Measurements from ENCODE around the gene UNC5B.
"Not testable (repeated sequence)": the region's sequence is repeated elsewhere in the genome, so short reads cannot be mapped to it uniquely, and the experiment has no call there.

UNC5B gene

DNA sequence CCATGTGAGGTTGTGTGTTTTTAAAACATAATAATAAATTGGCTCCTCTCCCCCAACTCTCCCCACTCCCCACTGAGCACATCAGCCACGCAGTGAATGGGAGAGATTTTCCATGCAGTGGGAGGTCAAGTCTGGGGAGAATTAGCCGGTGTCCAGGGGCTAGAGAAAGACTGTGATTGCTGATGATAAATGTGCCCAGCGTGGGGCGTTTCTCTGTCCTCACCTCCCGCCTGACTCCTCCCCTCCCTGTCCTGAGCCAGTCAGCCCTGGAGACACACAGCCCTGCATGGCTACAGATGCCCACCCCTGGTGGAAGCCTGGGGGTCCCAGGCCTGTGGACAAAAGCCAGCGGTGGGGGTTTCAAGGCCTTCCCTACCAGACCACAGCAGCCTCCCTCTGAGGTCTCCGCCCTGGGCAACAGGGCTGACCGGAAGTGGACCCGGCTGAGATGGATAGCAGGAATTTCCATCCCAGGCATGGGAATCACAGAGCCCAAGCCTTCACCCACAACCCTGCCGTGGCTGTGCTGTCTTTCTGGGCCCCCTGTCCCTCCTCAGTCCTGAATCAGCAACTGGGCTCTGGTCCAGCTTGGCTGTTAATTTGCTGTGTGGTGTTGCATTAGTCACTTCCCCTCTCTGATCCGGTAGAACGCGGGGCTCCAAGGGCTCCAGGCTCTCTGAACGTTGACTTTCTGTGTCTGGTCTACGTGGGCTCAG, 59.8 kb downstream of the UNC5B start:
- H3K27ac ChIP-seq = no peak overlapping the region
- TF ChIP-seq, protein P1, sequence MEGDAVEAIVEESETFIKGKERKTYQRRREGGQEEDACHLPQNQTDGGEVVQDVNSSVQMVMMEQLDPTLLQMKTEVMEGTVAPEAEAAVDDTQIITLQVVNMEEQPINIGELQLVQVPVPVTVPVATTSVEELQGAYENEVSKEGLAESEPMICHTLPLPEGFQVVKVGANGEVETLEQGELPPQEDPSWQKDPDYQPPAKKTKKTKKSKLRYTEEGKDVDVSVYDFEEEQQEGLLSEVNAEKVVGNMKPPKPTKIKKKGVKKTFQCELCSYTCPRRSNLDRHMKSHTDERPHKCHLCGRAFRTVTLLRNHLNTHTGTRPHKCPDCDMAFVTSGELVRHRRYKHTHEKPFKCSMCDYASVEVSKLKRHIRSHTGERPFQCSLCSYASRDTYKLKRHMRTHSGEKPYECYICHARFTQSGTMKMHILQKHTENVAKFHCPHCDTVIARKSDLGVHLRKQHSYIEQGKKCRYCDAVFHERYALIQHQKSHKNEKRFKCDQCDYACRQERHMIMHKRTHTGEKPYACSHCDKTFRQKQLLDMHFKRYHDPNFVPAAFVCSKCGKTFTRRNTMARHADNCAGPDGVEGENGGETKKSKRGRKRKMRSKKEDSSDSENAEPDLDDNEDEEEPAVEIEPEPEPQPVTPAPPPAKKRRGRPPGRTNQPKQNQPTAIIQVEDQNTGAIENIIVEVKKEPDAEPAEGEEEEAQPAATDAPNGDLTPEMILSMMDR (conservative IDR thresholded peaks at IDR 0.05) = no peak

DNA sequence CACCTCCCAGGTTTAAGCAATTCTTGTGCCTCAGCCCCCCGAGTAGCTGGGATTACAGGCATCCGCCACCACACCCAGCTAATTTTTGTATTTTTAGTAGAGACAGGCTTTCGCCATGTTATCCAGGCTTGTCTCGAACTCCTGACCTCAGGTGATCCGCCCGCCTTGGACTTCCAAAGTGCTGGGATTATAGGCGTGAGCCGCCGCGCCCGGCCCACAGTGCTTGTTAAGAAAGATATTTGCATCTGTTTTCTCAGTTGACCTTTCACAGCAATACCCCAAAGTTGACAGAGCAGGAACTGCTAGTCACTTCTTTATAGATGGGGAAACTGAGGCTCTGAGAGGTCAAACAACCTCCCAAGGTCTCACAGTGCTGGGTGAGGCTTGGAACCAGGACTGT, 60.6 kb downstream of the UNC5B start:
- H3K27ac ChIP-seq = not testable (repeated sequence)

DNA sequence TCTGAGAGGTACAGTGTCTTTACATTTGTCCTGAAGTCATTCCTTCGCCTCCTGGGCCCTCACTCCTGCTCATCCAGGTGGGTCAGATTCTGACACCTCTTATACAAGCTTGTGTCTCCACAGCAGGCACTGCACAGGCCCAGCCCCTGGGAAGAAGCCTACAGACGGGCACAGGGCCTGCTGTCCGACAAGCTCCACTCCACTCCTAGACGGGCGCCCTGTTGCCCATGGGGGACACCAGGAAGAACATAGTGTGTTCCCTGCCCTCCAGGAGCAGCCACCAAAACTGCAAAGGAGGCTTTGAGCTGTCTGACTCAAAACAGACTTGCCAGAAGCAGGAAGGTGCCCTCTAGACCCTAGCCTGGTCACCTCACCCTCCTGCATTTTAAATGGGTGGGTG, 61.1 kb downstream of the UNC5B start:
- TF ChIP-seq, protein P1 (conservative IDR thresholded peaks at IDR 0.05) = no peak
- H3K27ac ChIP-seq = no peak overlapping the region

DNA sequence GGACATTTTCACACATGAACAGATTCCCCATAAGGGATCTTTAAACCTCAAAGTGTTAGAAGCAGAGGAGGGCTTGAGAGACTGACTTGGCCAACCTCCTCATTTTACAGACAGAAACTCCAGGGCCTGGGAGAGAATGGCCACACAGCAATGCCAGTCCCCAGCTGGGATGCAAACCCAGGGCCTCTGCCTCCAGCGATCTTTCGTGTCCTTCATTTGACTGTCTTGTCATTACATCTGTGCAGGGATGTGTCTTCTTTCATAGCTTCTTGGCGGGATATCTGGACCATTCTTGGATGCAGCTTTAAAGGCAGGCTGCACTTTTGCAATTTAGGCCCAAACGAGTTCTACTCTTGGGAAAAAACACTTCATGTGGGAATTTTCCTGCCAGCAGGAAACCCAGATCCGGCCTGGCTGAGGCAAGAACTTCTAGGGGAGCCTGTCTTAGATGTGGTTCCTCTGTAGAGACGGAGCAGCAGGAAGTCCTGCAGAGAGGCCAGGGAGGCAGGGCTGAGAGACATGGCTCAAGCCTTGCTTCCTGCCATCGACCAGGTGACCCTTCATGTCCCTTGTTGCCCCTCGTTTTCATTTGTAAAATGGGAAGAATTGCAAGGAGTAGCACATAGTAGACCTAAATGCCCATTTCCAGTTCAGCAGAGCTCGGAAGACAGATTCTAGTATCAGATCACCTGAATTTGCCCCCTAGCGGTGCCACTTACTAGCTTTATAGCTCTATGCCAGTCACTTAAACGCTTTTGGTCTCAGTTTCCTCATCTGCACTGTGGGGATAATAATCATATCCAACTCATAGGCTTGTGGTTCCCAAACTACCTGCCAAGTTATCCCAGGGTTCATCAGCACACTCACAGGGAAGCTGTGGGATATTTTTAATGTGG, 62.8 kb downstream of the UNC5B start:
- H3K27ac ChIP-seq = no peak overlapping the region
- TF ChIP-seq, protein P1 (conservative IDR thresholded peaks at IDR 0.05) = no peak

DNA sequence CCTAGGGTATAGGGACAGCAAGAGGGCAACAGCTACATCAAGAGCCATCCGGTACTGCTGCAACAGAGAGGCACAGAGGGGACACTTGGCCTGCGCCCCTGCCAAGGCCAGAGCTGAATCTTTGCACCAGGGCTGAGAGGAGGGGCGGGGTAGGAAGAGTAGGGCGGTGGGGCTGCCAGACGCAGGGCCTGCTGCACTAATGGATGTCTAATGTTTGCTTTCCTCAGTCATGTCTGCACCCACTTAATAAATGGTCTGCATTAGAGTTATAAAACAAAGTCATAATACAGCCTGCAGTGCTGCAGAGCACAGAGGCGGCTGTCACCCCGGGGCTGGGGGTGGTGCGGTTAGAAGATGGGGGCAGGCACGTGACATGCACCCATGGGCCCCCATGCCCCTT, 64.5 kb downstream of the UNC5B start:
- TF ChIP-seq, protein P1 (conservative IDR thresholded peaks at IDR 0.05) = no peak
- no peak overlapping the region for H3K27ac ChIP-seq

DNA sequence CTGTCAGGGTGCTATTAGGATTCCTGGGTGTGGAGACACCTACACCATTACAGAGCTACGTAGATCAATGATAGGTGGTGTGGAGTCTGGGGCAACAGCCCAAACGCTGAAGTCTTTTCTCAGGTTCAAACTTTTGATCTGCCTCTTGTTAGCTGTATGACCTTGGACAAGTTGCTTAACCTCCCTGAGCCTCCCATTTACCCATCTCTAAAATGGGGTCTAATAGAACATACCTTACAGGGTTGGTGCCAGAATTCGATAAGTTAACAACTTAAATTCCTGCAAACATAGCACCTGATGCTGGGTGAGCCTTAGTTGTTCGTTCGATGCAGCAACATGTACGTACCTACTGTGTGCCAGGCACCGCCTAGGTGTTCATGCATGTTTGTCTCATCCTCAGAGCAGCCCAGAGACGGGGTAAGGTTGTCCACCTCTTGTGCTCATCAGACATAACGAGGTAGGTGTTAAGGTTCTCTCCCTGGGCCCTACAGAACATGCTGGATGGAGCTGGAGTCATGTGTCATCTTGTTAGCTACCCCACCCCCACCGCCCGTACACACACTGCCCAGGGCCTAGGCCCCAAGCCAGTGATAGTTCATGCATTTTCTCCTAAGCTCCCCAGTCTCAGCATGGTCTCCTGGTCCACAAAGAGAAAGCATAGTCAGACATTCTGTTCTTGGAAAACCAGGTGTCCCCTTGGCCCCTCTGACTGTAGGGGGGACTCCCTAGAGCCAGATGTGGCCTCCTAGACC, 65.7 kb downstream of the UNC5B start:
- H3K27ac ChIP-seq = no peak overlapping the region
- TF ChIP-seq, protein P1 (conservative IDR thresholded peaks at IDR 0.05) = no peak

DNA sequence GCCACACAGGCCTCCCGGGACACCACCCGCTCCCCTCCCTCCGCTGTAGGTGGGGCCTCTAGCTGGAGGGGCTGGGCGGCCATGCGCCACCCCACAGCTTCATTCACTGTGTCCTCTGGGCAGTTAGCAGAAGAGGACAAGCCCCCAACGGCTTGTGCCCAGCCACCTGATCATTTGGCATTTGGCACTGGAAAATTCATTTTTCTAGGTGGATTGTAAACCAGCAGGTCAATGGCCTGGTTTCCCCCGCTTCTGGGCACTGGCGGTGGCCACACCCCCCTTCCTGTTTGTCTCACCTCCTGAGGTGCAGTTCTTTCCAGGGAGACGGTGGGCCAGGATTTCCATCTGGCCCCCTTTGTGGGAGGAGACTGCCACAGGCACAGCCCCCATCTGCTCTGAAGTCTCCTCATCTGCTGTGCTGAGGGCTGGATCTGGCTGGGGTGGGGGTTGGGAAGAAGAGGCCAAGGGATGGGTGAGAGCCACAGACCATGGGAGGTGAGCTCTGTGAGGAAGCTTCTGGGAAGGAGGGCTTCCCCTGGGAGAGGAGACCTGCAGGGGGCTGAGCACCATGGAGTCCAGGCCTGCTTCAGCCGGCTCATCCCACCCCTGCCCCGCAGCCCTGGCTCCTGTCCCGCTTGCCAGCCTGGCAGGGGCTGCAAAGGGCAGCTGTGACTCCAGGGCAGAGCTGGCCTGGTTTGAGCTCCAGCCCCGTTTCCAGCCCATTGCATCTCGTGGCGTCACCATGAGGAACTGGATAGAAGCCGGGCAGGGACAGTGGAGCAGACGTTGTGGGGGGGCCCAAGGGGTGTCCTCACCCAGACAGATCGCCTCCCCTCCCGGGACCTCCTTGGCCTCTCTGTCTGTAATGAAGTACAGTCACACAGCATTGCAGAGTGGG, 66.6 kb downstream of the UNC5B start:
- no peak overlapping the region for H3K27ac ChIP-seq
- TF ChIP-seq, protein P1 (conservative IDR thresholded peaks at IDR 0.05) = no peak
